Measurements from ENCODE around the gene ATIC.

Gene ATIC

DNA sequence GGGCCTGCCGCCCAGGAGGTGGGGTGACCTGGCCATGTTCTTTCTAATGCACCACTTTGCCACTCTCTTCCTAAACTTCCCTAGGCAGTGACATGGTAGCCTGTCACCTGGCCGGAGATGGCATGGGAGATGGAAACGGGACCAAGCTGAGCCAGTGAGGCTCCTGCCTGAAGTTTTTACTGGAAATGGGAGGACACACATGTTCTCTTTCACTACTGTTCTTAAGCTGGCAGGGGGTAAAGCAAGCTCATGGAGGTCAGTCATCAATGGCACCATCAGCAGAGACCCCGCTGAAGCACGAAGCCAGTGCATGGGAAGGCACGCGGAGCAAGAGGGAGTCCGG lies 50.7 kb downstream of the ATIC start:
- in situ Hi-C loops (cut with MboI; ENCODE audit: low sequenced_read_pairs, unreplicated experiment), result no loop called here
- TF ChIP-seq, protein P1, sequence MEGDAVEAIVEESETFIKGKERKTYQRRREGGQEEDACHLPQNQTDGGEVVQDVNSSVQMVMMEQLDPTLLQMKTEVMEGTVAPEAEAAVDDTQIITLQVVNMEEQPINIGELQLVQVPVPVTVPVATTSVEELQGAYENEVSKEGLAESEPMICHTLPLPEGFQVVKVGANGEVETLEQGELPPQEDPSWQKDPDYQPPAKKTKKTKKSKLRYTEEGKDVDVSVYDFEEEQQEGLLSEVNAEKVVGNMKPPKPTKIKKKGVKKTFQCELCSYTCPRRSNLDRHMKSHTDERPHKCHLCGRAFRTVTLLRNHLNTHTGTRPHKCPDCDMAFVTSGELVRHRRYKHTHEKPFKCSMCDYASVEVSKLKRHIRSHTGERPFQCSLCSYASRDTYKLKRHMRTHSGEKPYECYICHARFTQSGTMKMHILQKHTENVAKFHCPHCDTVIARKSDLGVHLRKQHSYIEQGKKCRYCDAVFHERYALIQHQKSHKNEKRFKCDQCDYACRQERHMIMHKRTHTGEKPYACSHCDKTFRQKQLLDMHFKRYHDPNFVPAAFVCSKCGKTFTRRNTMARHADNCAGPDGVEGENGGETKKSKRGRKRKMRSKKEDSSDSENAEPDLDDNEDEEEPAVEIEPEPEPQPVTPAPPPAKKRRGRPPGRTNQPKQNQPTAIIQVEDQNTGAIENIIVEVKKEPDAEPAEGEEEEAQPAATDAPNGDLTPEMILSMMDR (IDR thresholded peaks at IDR 0.05; ENCODE audit: borderline replicate concordance, control extremely low read depth, extremely low read depth, insufficient read depth, missing control alignments), result no peak

DNA sequence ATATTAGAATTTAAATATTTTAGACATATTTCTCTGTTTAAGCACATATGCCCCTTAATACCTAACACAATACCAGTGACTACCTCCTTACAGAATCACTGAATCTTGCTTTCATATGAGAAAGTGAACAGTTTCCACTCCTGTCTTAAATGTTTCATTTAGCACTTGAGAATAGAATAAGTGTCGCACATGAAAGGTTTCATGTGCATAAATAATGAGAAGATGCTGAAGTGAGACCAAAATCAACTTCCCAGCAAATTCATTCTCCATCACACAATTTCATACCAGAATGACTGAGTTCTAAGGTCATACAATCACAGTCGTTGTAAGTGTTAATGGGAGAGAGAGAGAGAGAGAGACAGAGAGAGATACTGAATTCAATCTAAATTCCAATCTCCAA lies 51.2 kb downstream of the ATIC start:
- TF ChIP-seq, protein P1 (IDR thresholded peaks at IDR 0.05; ENCODE audit: borderline replicate concordance, control extremely low read depth, extremely low read depth, insufficient read depth, missing control alignments), result no peak
- in situ Hi-C loops (cut with MboI; ENCODE audit: low sequenced_read_pairs, unreplicated experiment), result no loop called here
- no peak for DNase-seq (ENCODE audit: low spot score)

More for the DNA sequence above, 50.7 kb downstream of the ATIC start:
- no peak for DNase-seq (ENCODE audit: low spot score)

DNA sequence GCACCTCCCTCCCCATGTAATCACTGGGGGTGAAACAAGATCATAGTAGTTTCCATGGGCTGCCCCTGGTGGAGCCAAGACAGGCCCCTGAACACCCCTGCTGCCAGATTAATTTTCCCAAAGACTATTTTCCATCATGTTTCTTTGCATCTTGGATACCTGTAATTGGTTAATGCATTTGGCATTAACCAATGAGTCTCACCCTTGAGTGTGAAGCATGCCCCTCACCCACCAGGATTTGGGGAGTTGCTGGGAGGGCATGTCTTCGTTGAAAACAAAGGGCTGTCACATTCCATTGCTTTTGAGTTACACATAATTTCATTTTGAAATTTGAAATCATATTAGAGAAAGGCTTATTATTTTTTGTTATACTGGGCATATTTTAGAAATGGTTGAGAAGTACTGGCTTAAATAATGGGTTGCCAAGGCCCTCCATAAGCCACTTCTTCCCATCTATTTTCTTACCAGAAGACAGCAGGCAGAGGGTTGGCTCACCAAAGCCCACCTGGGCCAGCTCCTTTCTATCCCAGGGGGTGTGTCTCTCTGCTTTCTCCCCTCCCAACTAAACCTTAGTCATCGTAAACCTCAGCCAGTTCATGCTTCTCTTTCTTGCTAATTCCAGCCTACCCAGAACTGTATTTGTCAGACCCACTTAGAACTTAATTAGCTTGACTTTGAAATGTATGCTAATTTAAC lies 51.8 kb downstream of the ATIC start:
- DNase-seq (ENCODE audit: low spot score), result no peak
- TF ChIP-seq, protein P1 (IDR thresholded peaks at IDR 0.05; ENCODE audit: borderline replicate concordance, control extremely low read depth, extremely low read depth, insufficient read depth, missing control alignments), result no peak

DNA sequence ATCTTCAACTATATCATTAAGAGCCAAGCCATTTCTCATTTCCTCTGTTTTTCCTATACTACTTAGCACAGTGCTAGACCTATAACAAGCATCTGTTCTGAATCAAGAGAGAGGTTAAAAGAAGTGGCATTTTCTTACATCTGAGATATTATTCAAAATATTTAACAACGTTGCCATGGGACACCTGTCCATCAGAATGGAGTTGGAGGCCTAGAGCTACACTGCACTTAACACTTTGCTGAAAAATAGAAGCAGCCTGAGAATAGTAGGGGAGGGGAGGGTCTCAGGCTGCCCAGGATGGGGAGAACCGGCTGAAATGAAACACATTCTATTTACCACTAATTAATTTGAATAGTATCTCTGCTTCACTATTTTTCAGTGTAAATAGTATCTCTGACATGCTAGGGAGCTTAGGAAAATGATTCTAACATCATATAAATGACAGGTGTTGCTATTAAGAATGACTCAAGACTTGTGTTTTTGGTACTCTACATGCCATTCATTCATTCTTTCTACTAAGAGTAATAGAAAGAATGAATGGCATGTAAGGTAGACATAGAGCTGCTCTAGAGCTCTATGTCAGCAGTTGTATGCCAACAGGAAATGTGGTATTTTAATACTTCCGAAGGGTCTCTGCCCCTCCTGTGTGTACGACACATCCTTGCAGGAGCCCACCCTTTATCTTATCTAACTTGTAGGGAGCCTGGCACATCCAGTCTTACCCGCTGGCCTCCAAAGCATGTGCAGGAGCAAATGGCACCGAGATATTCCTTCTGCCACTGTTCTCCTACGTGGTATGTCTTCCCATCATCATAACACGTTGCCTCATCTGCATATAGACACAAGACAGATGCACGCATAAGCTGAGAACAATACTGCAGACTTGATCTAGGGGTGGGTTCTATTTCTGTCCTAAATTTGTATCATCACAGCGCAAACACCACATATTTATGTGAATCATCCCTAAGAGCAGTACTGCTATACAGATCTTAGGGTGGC lies 52.6 kb downstream of the ATIC start:
- DNase-seq (ENCODE audit: low spot score), result no peak
- TF ChIP-seq, protein P1 (IDR thresholded peaks at IDR 0.05; ENCODE audit: borderline replicate concordance, control extremely low read depth, extremely low read depth, insufficient read depth, missing control alignments), result no peak
- in situ Hi-C loops (cut with MboI; ENCODE audit: low sequenced_read_pairs, unreplicated experiment), result no loop called here

More for the DNA sequence above, 51.8 kb downstream of the ATIC start:
- in situ Hi-C loops (cut with MboI; ENCODE audit: low sequenced_read_pairs, unreplicated experiment), result no loop called here

DNA sequence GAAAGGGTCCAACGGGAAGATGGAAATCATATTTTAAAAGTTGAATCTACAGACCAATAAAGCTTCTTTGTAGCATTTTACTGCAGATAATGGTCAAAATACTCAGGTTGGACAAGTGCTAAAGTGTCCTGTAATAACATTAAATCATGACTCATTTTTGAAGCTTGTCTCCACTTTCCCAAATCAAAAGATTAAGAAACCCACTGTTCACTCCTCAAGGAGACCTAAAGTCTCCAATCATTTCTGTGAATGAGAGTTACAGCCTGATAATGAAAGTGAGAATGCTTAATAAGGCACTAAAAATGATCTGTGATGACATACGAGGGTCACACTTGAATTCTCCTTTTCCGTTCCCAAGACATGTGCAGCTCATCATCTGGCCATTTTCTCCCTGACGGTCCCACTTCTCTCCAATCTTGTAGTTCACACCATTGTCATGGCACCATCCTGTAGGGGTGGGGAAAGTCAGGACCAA lies 53.4 kb downstream of the ATIC start:
- DNase-seq (ENCODE audit: low spot score), result peak; percentile 48
- TF ChIP-seq, protein P1 (IDR thresholded peaks at IDR 0.05; ENCODE audit: borderline replicate concordance, control extremely low read depth, extremely low read depth, insufficient read depth, missing control alignments), result no peak
- in situ Hi-C loops (cut with MboI; ENCODE audit: low sequenced_read_pairs, unreplicated experiment), result no loop called here

DNA sequence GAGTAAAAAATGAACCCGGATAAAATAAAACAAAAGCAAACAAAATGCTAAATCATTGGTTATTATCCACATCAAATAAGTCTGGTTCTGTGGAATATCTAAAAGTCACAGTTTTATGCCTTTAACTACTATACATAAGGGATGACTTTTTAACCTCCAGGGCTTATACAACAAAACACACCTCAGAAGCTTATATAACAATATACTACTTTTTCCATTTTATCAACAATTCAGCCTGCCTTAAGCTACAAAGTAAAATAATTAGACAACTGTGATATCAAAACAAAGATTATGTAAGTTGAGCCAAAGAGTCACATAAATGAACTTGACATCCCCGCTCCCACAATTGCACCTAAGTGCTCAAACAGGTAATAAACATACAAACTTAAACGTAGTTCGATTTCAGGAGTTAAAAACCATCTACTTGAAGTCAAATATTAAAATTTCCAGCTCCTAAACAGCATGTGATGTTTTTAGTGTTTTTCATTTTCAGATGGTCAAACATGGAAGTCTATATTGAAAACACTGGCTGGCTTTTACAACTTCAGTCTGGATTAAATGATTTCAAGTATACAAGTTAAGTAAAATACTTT lies 54.7 kb downstream of the ATIC start:
- in situ Hi-C loops (cut with MboI; ENCODE audit: low sequenced_read_pairs, unreplicated experiment), result no loop called here
- TF ChIP-seq, protein P1 (IDR thresholded peaks at IDR 0.05; ENCODE audit: borderline replicate concordance, control extremely low read depth, extremely low read depth, insufficient read depth, missing control alignments), result no peak
- no peak for DNase-seq (ENCODE audit: low spot score)

Data from GM13976 (cell line).